Upper lobe of left lung (tissue), 6 donors: ENCODE data around the gene SYVN1. TPM values are rescaled to one million over a fixed set of nuclear protein-coding genes. Genes with fewer than 3 reads are reported as not detected.

Experiments used
- ATAC-seq, 2 donors: fragments of 200-7000 bp; cut with Tn5 transposase; one replicate each; pipeline ENCODE4 v1.9.1; 2022; ENCODE audit warnings: mild to moderate bottlenecking in 2 of 2, moderate library complexity in 2 of 2; ENCODE audit not compliant: low FRiP score in 2 of 2
- DNase-seq, 2 donors: peaks; one replicate each; pipeline ENCODE4 v3.0.0-alpha.2; 2019 to 2020
- H3K27ac ChIP-seq, 4 donors: fragments of 200-600 bp; sonication (generic); one replicate each; pipeline ENCODE4 v1.5.1; 2016 to 2019
- H3K27me3 ChIP-seq, 4 donors: fragments of 200-600 bp; sonication (generic); one replicate each; pipeline ENCODE4 v1.5.1; 2017 to 2019
- H3K36me3 ChIP-seq, 4 donors: fragments of 200-600 bp; sonication (generic); one replicate each; pipeline ENCODE4 v1.5.1; 2016 to 2019
- H3K4me1 ChIP-seq, 4 donors: fragments of 200-600 bp; sonication (generic); one replicate each; pipeline ENCODE4 v1.5.1; 2018 to 2019
- H3K4me3 ChIP-seq, 4 donors: fragments of 200-600 bp; sonication (generic); one replicate each; pipeline ENCODE4 v1.5.1; 2017 to 2019; ENCODE audit warnings: mild to moderate bottlenecking in 2 of 4, moderate library complexity in 1 of 4
- H3K9me3 ChIP-seq, 4 donors: fragments of 200-600 bp; sonication (generic); one replicate each; pipeline ENCODE4 v1.5.1; 2018 to 2019
- CTCF ChIP-seq, 6 experiments: fragments of 450-650 bp in 4 of 6; fragments of 200-600 bp in 2 of 6; sonication (generic) in 2 of 6; IDR thresholded peaks; one replicate each; pipeline ENCODE4 v1.5.1; 2016 to 2019; ENCODE audit warnings: antibody characterized with exemption in 6 of 6
- EP300 ChIP-seq, 4 donors: sonication (generic); formaldehyde crosslinking; IDR thresholded peaks; one replicate each; pipeline ENCODE4 v1.5.1; 2017; ENCODE audit warnings: antibody characterized with exemption in 4 of 4, control low read depth in 2 of 4
- POLR2A ChIP-seq, 4 donors: fragments of 450-650 bp; IDR thresholded peaks; one replicate each; pipeline ENCODE4 v1.5.1; 2016 to 2017; ENCODE audit warnings: antibody characterized with exemption in 4 of 4, mild to moderate bottlenecking in 2 of 4
- POLR2AphosphoS5 ChIP-seq, 2 donors: sonication (generic); formaldehyde crosslinking; IDR thresholded peaks; one replicate each; pipeline ENCODE4 v1.5.1; 2017; ENCODE audit warnings: antibody characterized with exemption in 2 of 2
- WGBS, 2 donors: methylation state at CpG; one replicate each; pipeline ENCODE4 v1.1.5; 2017 to 2018; 5-methylcytosine and 5-hydroxymethylcytosine counted together
- total RNA-seq, 6 donors: library from RNA; depleted of rRNA in 4 of 6; stranded (reverse); fragments of >200 nt in 4 of 6; gene quantifications; one replicate each; pipeline versions ENCODE4 v1.1.0 to v1.2.1, GENCODE V29; 2016 to 2021
- donor health status: DM: no; HTN: no; CAD: no; lungs with moderate emphysema.
- donor health status: DM: no; HTN: yes; CAD: no; lungs with severe emphysema.

The SYVN1 gene
- total RNA-seq, 6 donors from 2014 or later: 31.1 to 70.6 (median 50.0) TPM

GRCh38 chr11:65160643-65161042 is 26.3 kb upstream of the SYVN1 start:
- Histone ChIP-seq H3K36me3 (no peaks in the 10 kb centered on the region), H3K27me3 (no peaks in the 10 kb centered on the region), H3K4me1 (no peaks in the 10 kb centered on the region), H3K27ac (no peak overlapping the region), H3K4me3 (no peak overlapping the region), H3K9me3 (no peaks in the 10 kb centered on the region)
- ATAC-seq: no peak
- 81 to 83% methylated on average over 3 of the region's 3 CpGs for WGBS, 2 donors
- no peak for TF ChIP-seq EP300 (IDR thresholded peaks at IDR 0.05)
- no peak for TF ChIP-seq CTCF (IDR thresholded peaks at IDR 0.05)
- TF ChIP-seq POLR2AphosphoS5 (IDR thresholded peaks at IDR 0.05): no peak
- no peak for TF ChIP-seq POLR2A (IDR thresholded peaks at IDR 0.05)
- no peak for DNase-seq

GRCh38 chr11:65159012-65159411 is 24.7 kb upstream of the SYVN1 start:
- no peak for ATAC-seq

GRCh38 chr11:65157336-65157735 is 23.0 kb upstream of the SYVN1 start:
- no peaks in the 10 kb centered on the region for H3K36me3 ChIP-seq
- no peaks in the 10 kb centered on the region for H3K27me3 ChIP-seq
- DNase-seq (no peak), ATAC-seq (no peak)
- 50 to 62% methylated on average over 3 of the region's 3 CpGs for WGBS, 2 donors
- no peak overlapping the region for H3K27ac ChIP-seq
- no peak overlapping the region for H3K4me3 ChIP-seq
- H3K9me3 ChIP-seq: no peaks in the 10 kb centered on the region
- no peak for TF ChIP-seq CTCF (IDR thresholded peaks at IDR 0.05)
- no peak for TF ChIP-seq EP300 (IDR thresholded peaks at IDR 0.05)
- TF ChIP-seq POLR2AphosphoS5 (IDR thresholded peaks at IDR 0.05): no peak
- no peak for TF ChIP-seq POLR2A (IDR thresholded peaks at IDR 0.05)
- no peaks in the 10 kb centered on the region for H3K4me1 ChIP-seq

More at GRCh38 chr11:65159012-65159411, 24.7 kb upstream of the SYVN1 start:
- no peak overlapping the region for H3K27ac ChIP-seq
- H3K27me3 ChIP-seq: no peaks in the 10 kb centered on the region
- TF ChIP-seq CTCF (IDR thresholded peaks at IDR 0.05): no peak
- TF ChIP-seq POLR2AphosphoS5 (IDR thresholded peaks at IDR 0.05): no peak
- TF ChIP-seq POLR2A (IDR thresholded peaks at IDR 0.05): no peak
- no peak for TF ChIP-seq EP300 (IDR thresholded peaks at IDR 0.05)
- no peak for DNase-seq
- H3K4me3 ChIP-seq: no peak overlapping the region
- WGBS, 2 donors: 73 to 74% methylated on average over 5 of the region's 5 CpGs
- no peaks in the 10 kb centered on the region for H3K9me3 ChIP-seq
- H3K4me1 ChIP-seq: no peaks in the 10 kb centered on the region
- H3K36me3 ChIP-seq: no peaks in the 10 kb centered on the region

- Histone ChIP-seq H3K36me3 (no peaks in the 10 kb centered on the region), H3K27ac (no peak overlapping the region), H3K9me3 (no peaks in the 10 kb centered on the region), H3K27me3 (no peaks in the 10 kb centered on the region), H3K4me1 (no peaks in the 10 kb centered on the region), H3K4me3 (no peak overlapping the region)
- ATAC-seq: no peak
- TF ChIP-seq POLR2AphosphoS5 (IDR thresholded peaks at IDR 0.05) (no peak), CTCF (IDR thresholded peaks at IDR 0.05) (no peak), POLR2A (IDR thresholded peaks at IDR 0.05) (no peak), EP300 (IDR thresholded peaks at IDR 0.05) (no peak)
- no peak for DNase-seq
- WGBS, 2 donors: 86 to 100% methylated on average over 2 to 3 of the region's 3 CpGs
Observed at GRCh38 chr11:65156926-65157325, 22.6 kb upstream of the SYVN1 start.

GRCh38 chr11:65156256-65156655 is 21.9 kb upstream of the SYVN1 start:
- Histone ChIP-seq H3K27ac (no peak overlapping the region), H3K9me3 (no peaks in the 10 kb centered on the region), H3K27me3 (no peaks in the 10 kb centered on the region), H3K4me1 (peaks cover 0 to 6% (median 3%) of the 10 kb centered on the region in 4 donors), H3K36me3 (no peaks in the 10 kb centered on the region), H3K4me3 (no peak overlapping the region)
- DNase-seq (no peak), ATAC-seq (no peak)
- 83 to 97% methylated on average over 3 of the region's 3 CpGs for WGBS, 2 donors
- no peak for TF ChIP-seq POLR2A (IDR thresholded peaks at IDR 0.05)
